IPS-11a (cell line): ENCODE data around the gene FMNL2.
"Not testable (repeated sequence)": the region's sequence is repeated elsewhere in the genome, so short reads cannot be mapped to it uniquely, and the experiment has no call there.

Source experiments
- H3K4me3 ChIP-seq: one replicate; pipeline ENCODE4 v1.5.1; 2013; ENCODE audit warnings: low read depth, low read length, control low read depth

FMNL2 gene

DNA sequence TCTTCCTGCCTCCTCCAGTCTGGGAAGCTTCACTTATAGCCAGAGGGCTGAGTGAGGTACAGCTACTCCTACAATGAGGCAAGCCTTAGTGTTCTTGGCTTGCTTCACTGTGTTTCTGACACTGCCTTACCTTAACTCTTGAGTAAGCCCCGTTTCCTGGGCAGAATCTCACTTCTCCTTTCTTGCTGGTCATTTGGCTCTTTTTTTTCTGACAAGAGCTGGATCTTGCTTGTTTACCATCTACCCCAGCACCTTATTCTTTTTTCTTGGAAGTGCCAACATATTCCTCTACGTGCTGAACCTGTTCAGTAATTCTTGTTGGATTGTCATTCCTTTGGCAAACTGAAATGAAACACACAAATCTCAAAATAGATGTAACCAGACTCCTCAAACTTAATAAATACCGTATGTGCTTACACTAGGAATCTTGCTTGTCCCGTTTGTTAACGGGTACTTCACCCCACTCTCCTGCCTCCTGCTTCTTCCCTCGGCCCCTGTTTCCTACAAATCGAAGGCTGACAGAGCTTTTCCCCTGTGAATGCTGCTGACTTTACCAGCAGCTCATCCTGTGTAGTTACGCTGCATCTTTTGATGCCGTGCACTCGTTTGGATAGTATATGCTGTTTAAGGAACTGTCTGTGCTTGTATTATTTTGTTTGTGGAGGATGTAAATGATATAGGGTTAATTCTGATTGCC, 132.2 kb downstream of the FMNL2 start:
- H3K4me3 ChIP-seq = no peak overlapping the region

DNA sequence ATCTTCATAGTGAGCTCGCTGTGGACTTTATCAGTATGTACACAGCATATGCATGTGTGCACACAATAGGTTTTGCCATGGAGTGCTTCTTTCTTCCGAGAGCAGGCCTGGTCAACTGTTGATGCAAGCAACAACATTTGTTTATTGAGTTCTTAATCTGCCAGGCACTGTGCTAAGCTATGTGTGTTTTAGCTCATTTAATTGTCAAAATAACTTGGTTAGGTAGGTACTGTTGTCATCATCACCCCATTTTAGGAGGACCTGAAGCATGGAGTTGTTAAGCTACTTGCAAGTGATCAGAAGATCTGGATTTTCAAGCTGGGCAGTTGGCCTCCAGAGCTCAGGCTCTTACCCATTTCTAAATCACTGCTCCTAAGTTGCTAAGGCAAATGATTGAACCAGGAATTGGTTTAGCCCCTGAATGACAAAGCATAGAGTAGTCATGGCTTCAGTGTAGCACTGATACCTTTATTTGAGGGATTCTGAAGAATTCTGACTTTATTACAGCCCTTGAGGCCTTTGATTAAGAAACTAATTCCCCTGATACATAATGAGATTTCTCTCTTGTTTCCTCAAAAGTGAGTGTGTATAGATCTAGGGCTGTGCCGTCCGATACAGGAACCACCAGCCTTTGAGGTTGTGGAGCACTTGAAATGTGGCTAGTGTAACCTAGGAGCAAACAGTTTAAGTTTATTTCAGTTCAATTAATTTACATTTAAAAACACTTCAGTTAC, 132.9 kb downstream of the FMNL2 start:
- H3K4me3 ChIP-seq = no peak overlapping the region

DNA sequence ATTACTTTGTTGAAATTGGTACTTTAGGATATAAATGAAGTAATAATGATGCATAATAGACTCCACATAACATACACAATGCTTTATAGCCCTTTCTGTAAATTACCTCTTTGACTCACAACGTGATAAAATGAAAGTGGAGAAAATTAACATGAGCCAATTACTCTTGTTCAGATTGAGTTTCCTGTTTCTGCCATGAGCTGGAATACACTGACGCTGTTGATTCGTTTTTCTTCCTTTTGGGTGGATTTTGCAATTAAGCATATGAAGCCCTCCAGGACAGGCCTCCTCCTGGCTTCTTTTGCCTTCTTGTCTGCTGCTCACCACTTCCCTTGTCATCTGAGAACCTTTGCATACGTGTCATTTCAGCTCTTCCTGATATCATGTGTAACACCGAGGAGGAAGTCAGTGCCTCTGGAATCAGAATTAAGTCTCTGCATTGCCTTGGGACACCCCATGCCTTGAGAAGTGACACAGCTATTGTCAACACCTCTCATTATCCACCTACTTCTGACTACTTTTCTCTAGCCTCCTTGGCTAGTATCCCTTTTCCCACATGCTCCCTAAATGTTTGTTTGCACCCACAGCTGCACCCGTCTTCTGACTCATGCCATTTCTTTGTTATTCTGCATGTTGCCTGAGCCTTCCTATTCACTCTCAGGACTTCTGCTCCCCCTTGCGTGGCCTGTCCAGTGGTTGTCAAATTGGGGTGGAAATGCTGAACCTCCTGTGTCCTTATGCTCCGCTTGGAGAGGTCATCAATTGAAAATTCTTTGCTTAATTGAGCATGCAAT, 134.1 kb downstream of the FMNL2 start:
- no peak overlapping the region for H3K4me3 ChIP-seq

DNA sequence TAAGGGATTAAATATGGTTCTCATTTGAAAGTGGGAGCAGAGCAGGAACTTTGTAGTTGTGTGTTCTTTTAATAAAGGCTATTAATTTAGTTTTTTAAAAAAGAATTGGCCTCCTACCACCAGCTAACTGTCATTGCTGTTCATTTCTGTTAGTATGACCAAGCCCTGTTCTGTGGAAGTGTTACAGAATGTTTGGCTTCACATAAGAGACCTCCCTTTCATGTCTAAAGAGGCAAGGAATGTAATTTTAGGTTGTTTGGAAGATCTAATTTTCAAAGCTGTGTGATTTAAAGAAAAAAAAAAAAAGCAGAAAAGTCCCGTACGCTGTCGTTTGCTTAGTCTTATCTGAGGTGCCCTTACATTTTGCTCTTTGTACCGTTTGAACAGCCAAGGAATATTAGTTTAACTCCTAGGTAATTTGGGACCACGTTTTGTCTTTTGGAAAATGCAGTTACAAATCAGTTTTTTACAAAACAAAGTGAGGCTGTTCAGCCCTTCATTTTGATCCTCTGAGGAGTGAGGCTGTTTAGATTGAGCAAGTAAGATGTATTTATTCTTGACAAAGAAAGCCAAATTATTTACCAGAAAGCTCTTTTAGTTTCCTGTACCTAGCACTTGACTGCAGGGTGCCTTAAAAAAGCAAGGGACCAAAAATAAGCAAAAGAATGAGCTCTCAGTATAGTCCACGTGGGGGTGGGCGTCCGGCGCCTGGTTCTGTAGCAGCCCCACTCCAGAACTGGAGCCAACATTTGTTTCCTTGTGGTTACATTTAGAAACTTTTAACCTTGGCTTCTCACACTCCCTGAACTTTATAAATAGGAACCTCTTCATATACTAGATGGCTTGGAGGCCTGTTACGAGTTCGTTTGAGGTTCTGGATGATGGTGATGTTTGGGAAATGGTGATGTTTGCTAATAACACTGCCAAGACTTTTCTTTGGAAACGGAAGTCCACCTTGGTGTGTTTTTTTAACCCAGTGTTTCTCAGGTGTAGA, 136.2 kb downstream of the FMNL2 start:
- no peak overlapping the region for H3K4me3 ChIP-seq

DNA sequence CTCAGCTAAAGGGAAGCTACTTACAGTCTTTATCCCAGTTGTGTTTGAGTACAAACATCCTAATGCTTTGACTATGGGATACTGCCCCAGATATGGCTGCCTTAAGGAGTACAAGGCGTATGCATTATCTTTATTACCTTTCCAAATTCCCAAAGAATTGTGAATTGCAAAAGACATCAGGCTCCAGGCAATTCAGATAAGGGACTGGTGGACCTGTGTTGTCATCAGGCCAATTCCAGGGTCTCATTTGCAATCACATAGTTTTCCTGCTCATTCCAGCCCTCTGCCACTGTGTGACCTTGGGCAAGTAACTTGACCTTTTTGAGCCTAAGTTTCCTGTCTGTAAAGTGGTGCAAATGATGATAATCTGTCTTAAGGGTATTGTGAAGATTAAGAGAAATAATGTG, 137.5 kb downstream of the FMNL2 start:
- H3K4me3 ChIP-seq = no peak overlapping the region

DNA sequence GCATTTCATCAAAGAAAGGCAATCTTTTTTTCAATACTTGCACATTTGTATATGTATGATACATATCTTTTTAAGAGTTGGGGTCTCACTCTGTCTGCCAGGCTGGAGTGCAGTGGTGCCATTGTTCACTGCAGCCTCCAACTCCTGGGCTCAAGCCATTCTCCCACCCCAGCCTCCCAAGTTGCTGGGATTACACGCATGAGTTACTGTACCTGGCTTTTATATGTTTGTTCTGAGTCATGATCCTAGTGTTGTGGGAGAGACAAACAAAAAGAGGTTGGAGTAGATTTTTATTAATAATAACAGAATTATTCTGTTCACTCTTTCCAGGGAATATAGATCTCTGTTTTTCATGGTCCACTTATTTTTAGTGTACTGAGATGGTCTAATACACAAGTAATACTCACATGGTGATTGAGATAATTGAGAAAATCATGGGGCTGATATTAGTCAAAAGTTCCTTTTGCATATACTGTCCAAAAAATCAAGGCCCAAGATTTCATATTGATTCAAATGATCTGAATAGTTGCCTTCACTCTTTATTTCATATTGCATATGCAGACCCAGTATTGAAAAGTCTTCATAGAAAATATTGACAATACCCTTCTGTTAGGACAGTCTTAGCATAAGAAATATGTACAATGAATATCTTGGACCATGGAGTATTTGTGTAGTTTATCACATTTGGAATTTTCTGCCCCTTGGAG, 138.3 kb downstream of the FMNL2 start:
- no peak overlapping the region for H3K4me3 ChIP-seq

DNA sequence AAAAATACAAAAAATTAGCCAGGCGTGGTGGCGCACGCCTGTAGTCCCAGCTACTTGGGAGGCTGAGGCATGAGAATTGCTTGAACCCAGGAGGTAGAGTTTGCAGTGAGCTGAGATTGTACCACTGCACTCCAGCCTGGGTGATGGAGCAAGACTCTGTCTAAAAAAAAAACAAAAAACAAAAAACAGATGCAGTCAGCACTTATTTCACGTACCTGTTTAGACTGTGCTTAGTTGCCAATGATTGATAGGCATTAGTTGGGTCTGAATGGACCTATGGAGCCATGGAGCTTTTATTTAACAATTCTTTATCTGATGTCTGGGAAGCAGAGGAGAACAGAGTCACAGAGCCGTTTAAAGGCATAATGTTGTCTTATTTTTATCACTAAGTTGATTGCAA, 139.5 kb downstream of the FMNL2 start:
- not testable (repeated sequence) for H3K4me3 ChIP-seq

DNA sequence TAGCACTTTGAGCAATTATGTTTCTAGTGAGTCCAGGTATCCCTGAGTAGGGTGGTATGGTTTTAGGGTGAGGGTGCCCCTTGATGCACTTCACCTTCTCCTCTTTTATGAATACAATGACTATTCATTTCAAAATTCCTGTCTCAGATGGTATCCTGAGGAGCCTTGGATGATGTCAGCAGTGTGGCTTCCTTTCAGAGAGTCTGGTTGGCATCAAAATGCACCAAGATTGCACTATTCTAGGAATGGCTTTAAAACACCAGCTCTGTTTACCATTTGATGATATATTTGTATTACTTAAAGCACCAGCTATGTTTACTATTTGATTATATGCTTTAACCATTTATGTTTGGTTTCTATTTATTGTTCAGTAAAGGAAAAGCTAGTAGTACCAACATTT, 141.0 kb downstream of the FMNL2 start:
- no peak overlapping the region for H3K4me3 ChIP-seq

DNA sequence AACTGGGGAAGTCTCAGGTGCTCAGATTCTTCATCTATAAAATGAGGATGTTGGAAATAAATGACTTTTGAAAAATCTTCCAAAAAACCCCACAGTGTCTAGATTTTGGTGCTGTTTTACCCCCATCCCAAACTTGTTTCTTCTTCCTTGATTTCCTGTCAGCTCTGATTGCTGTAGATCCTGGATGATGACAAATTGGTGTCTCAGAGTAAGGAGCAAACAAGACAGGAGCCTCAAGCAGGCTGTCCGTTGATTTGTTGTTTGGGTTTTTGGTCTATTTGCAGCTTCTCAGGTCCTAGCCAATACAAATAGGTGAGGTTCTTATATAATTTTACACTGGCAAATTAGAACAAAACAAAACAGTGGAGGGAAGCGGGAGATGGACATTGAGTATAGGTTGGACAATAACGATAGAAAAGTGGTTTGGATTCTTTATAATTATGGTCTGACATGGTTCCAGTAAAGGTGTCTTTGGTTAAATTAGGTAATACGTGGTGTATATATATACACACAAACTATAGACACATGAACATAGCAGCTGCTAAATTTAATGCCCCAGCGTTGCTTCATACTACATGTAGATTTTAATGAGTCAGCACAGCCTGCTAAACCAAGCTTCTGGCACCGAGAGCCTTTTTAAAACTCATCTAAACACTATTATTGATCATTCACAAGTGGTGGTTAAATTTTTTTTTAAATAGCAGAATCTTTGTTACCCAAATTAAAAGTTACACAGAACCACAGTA, 142.5 kb downstream of the FMNL2 start:
- H3K4me3 ChIP-seq = no peak overlapping the region

DNA sequence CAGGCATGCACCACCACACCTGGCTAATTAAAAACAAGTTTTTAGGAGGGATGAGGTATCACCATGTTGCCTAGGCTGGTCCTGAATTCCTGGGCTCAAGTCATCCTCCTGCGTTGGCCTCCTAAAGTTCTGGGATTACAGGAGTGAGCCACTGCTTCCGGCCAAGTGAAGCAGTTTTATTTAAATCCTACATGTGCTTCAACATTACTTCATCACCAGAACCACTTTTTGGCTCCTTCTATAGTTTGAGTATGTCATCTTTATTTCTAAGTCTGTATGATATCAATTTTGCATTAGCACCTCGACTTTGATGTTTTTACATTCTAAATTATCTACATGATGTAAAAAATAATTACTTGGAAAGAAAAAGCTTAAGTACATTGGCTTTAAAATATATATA, 144.3 kb downstream of the FMNL2 start:
- H3K4me3 ChIP-seq = no peak overlapping the region

DNA sequence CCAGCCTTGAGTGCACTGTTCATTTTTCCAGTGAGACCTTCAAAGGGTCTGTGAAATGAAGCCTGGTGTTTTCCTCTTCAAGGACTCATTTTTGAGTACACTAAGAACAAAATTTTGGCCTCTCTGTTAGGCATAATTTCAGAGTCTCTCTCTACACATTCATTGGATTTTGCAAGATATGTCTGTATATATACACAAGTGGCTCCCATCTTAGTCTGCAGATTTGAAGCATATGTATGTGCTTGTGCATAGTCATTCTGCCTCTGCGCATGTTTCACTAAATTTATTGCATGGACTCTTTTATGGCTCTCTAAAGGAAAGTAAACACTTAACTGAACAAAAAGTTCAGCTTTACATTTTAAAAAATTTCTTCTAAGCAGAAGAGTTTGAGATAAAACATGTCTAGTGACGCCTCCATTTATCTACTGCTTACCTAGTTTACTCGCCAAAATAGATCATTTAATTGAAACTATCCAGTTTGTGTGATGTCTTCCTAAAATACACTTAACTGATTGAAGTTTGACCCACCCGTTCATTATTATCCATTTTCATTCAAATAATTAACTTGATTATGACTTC, 145.9 kb downstream of the FMNL2 start:
- H3K4me3 ChIP-seq = no peak overlapping the region

DNA sequence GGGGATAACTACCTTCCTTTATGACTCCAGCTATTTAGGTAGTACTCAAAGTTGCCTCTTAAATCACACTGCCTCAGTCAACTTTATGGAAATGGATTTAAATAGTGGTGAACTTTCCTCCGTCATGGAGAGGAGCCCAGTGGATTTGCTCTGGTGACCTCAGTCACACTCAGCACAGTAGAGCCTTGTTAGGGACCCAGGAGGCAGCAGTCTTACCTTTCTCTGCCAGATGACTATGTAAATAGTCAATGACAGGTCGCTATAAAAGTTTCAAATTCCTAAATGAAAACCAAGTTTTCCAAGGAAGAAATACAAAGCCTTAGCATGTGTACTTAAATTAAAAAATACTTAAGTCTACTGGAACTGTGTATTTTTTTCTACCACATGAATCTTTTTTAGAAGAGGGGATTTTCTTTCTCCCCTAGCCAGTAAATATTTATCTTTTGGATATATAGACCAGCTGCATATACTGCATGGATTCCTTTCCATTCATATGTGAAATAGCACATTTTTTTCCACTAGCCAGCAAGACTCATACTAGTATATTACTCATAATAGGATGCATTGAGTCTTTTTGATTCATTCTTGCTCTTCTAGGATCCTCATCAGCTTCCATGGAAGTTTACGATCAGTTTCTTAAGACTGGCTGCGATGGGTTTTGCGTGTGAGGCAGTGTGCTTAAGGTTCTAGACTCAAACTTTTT, 147.1 kb downstream of the FMNL2 start:
- no peak overlapping the region for H3K4me3 ChIP-seq

DNA sequence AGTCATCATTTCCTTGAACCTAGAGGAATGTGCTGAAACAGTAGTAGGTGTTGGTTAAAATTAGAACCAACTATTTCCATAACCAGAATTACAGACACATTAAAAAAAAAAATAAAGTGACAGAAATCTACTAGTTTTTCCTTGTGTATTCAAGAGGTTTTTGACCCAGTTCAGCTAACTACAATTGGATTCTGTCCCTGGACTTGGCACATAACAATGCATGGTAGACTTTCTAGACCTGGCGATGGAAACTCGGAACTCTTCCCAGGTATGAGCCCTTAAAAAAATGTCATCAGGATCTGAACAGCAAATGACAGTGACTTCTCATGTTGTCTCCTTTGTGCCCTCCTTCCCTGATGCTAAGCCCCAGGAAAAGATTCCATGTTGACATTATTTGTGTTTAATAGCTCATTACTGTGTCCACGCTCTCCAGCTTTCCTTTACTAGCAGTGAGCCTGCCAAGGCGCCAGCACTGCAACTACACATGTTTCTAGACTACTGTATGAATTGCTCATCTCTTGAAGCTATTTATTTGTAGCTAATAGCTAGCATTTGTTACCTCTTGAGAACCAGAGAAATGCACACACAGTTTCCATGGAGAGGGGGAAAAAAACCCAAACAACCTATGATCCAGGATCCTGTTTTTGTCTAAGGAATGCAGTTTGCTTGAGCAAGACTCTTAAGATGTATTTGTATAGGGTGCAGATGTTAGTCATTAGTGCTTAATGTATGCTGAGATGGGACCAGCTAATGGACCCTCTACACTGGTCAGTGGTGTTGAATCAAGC, 148.5 kb downstream of the FMNL2 start:
- H3K4me3 ChIP-seq = no peak overlapping the region

DNA sequence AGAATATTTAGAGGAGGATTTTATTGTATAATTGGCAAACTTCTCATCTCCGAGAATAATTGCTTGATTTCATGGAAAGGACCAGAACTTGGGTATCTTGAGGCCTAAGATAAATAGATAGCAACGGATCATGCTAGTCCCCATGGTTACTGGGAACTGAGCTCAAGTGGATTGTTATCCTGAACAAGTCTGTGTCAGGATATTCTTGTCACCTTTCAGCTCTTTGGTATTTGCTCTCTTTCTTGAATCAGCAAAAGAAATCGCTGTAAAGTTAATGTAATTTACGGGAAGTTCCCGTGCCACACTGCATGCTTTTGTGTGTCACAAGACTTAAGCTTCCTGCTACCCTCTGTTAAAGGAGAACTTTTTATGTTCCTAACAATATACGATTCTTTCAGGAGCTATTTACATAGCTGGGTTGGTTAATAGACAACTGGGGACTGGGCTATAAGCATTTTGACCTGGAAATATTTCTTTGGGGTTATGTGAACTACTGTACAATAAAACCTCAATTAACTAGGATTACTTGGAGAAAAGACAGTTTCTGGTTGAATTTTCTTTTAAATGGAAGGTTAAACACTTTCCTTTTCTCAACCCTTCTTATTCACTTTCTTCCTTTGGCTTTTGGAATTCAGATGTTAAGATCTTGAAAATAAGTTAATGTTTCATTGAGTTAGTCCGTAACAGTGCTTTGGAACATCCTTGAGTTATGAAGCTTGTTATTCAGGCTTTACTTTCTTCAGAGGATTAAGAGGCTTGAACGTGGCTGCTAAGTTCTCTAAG, 151.2 kb downstream of the FMNL2 start:
- no peak overlapping the region for H3K4me3 ChIP-seq

DNA sequence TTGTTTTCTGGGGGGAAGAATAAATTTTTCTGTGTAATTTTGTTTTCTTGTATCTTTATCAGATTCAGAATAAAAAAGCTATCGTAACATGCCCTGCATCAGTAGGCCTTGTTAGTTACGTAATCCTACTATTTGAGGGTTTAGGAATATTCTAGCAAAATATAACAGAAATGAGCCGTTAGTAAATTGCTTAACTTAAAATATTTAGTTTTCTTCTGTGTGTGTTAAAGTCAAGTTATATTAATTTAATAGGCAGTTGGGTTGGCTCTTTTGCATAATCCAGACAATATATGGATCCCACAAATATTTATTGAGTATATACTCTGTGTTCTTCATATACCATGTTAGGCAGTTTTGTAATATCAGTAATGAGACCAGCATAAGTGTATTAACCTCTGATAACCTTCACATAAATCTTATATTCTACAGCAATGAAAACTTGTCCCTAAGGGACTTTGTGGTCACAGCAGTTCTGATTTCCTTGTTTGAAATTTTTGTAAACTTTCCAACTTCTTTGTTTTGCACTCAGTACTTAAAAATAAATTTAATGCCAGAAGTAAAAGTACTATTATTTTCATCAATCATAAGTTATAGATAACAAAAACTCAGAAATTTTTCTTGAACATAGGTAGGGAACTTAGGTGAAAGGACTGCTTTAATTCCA, 151.9 kb downstream of the FMNL2 start:
- no peak overlapping the region for H3K4me3 ChIP-seq

DNA sequence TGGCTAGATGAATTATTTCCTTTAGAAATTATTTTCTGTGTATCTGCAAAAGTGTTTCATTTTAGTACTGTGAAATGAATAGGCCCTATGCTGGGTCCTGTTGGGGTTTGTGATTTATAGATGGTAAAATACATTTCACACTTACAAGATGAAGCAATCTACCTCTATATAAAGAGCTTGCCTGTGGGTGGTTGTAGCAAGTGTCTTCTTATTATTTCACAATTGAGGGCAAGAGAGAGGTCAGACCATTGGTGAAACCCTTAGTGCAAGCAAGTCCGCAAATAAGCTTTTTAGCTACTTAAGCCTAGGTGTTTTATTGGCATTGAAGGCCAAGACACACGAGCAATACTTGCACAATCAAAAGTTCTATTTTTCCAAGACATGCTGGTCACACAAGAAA, 153.1 kb downstream of the FMNL2 start:
- H3K4me3 ChIP-seq = no peak overlapping the region
